GM23248 (cell line): ENCODE data around the gene GPRIN2. TPM values are rescaled to one million over a fixed set of nuclear protein-coding genes. Genes with fewer than 3 reads are reported as not detected.

Source experiments
- DNase-seq: peaks from one replicate; pipeline ENCODE4 v3.0.0-alpha.2; 2015
- H2AFZ ChIP-seq: fragments of 200-600 bp; sonication (generic); 2 replicates; pipeline ENCODE4 v1.6.1; 2016; ENCODE audit warnings: antibody characterized with exemption
- H3F3A ChIP-seq: fragments of 200-600 bp; sonication (generic); 2 replicates; pipeline ENCODE4 v1.6.1; 2016; ENCODE audit warnings: mild to moderate bottlenecking, antibody characterized with exemption, mixed run types; ENCODE audit not compliant: insufficient read depth
- H3K27ac ChIP-seq: fragments of 200-600 bp; sonication (generic); 2 replicates; pipeline ENCODE4 v1.5.1; 2016; ENCODE audit warnings: mild to moderate bottlenecking
- H3K27me3 ChIP-seq: fragments of 200-600 bp; sonication (generic); replicated peaks from 2 replicates; pipeline ENCODE4 v1.6.1; 2016; ENCODE audit warnings: mild to moderate bottlenecking; ENCODE audit not compliant: insufficient read depth
- H3K36me3 ChIP-seq: fragments of 200-600 bp; sonication (generic); 2 replicates; pipeline ENCODE4 v1.6.1; 2016; ENCODE audit warnings: low read depth, mild to moderate bottlenecking
- H3K4me1 ChIP-seq: fragments of 200-600 bp; sonication (generic); 2 replicates; pipeline ENCODE4 v1.6.1; 2016; ENCODE audit warnings: mild to moderate bottlenecking; ENCODE audit not compliant: insufficient read depth
- H3K4me2 ChIP-seq: fragments of 200-600 bp; sonication (generic); one replicate; pipeline ENCODE4 v1.6.1; 2016; ENCODE audit warnings: mild to moderate bottlenecking; ENCODE audit not compliant: unreplicated experiment
- H3K4me3 ChIP-seq: fragments of 200-600 bp; sonication (generic); 2 replicates; pipeline ENCODE4 v1.5.1; 2016; ENCODE audit warnings: mild to moderate bottlenecking
- H3K79me2 ChIP-seq: fragments of 200-600 bp; sonication (generic); 2 replicates; pipeline ENCODE4 v1.6.1; 2016; ENCODE audit warnings: mild to moderate bottlenecking; ENCODE audit not compliant: insufficient read depth
- H3K9ac ChIP-seq: fragments of 200-600 bp; sonication (generic); 2 replicates; pipeline ENCODE4 v1.6.1; 2016; ENCODE audit warnings: mild to moderate bottlenecking
- H3K9me2 ChIP-seq: fragments of 200-600 bp; sonication (generic); 2 replicates; pipeline ENCODE4 v1.6.1; 2016; ENCODE audit warnings: mixed run types, mild to moderate bottlenecking, moderate library complexity; ENCODE audit not compliant: insufficient read depth
- H3K9me3 ChIP-seq: fragments of 200-600 bp; sonication (generic); one replicate; pipeline ENCODE4 v1.6.1; 2017; ENCODE audit warnings: low read depth
- H4K20me1 ChIP-seq: fragments of 200-600 bp; sonication (generic); 2 replicates; pipeline ENCODE4 v1.6.0; 2016; ENCODE audit not compliant: insufficient read depth
- EZH2 ChIP-seq: fragments of 200-600 bp; sonication (generic); IDR thresholded peaks from 2 replicates; pipeline ENCODE4 v1.6.1; 2018; ENCODE audit warnings: antibody characterized with exemption, mild to moderate bottlenecking; ENCODE audit not compliant: insufficient read depth, poor library complexity, severe bottlenecking
- EZH2phosphoT487 ChIP-seq: fragments of 200-600 bp; sonication (generic); IDR thresholded peaks from 2 replicates; pipeline ENCODE4 v1.6.1; 2018; ENCODE audit warnings: antibody characterized with exemption, moderate library complexity, mild to moderate bottlenecking, low read depth; ENCODE audit not compliant: insufficient read depth
- whole genome bisulfite sequencing, 2 experiments: methylation state at CpG; one replicate each; pipeline ENCODE4 v1.1.6; 2015 to 2017; ENCODE audit warnings: low lambda C conversion rate in 2 of 2, low coverage in 1 of 2; ENCODE audit errors: missing lambda C conversion rate in 2 of 2; 5-methylcytosine and 5-hydroxymethylcytosine counted together
- in situ Hi-C: fragments of 300-500 bp; cut with MboI; formaldehyde crosslinking; loops from 2 replicates; pipeline ENCODE4 v1.15.0; 2020
- polyA plus RNA-seq: library from polyadenylated mRNA; unstranded; fragments of >200 nt; fragmentation: Nextera tagmentation; extraction: Ambion mirVana; gene quantifications from 2 replicates; pipeline ENCODE4 v1.2.1, GENCODE V29; 2016
- total RNA-seq: library from RNA; depleted of rRNA; stranded (reverse); fragments of >200 nt; shearing (Covaris generic); gene quantifications from 2 replicates; pipeline ENCODE4 v1.2.3, GENCODE V29; 2014

GPRIN2 gene
- total and polyA plus RNA-seq, 2 experiments from 2014 or later = not detected

- Histone ChIP-seq H3K4me2 (no peak overlapping the region), H3K9me3 (no peaks in the 10 kb centered on the region), H3F3A (no peaks in the 10 kb centered on the region), H3K4me1 (no peaks in the 10 kb centered on the region), H3K27me3 (peaks cover 13% of the 10 kb centered on the region), H3K9ac (no peak overlapping the region), H2AFZ (no peak overlapping the region), H3K4me3 (no peak overlapping the region), H4K20me1 (no peaks in the 10 kb centered on the region), H3K27ac (no peak overlapping the region), H3K79me2 (no peaks in the 10 kb centered on the region), H3K36me3 (no peaks in the 10 kb centered on the region), H3K9me2 (no peaks in the 10 kb centered on the region)
- no peak for TF ChIP-seq EZH2
- no peak for TF ChIP-seq EZH2phosphoT487
- WGBS, 2 experiments = 58 to 62% methylated on average over 11 of the region's 11 CpGs
- in situ Hi-C loops = no loop called here
- no peak for DNase-seq
Measured at GRCh38 chr10:46546591-46547540, 9.6 kb downstream of the GPRIN2 start.

DNA sequence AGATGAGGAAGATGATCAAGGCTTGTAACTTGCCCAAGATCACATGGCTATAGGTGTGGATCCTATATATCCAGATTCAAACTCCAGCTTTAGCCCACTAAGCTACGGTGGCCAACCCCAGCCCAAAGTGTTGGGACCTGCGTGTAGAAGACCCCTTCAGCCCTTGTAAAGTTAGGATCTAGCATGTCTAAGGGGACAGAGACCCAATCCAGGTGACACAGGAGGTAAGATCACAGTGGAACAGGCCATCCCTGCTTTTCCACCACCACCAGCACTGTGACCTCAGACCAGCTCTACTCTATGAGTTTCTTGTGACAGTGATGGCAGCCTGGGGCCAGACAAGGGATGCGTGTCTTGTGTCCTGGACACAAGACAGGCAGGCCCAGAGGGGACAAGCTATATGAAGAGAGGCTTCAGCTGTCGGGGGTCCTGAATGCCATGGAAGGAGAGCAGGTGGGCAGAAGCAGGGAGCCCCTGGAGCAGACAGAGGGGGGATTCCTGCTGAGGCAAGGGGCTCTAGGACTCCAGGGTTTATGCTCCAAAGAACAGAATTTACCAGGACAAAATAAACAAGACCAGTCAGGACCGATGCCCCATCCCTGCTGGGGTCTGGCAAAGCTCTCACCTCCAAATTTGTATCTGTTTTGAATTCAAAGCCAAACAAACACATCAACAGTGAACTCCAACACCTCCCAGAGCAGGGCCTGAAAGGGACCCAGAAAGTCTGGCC is 10.4 kb downstream of the GPRIN2 start:
- WGBS, 2 experiments = 47 to 50% methylated on average over 5 of the region's 5 CpGs
- Histone ChIP-seq H3K27ac (no peak overlapping the region), H4K20me1 (no peaks in the 10 kb centered on the region), H3K9ac (no peak overlapping the region), H3F3A (no peaks in the 10 kb centered on the region), H2AFZ (no peak overlapping the region), H3K36me3 (no peaks in the 10 kb centered on the region), H3K79me2 (no peaks in the 10 kb centered on the region), H3K4me1 (no peaks in the 10 kb centered on the region), H3K9me3 (no peaks in the 10 kb centered on the region), H3K4me3 (no peak overlapping the region), H3K4me2 (no peak overlapping the region), H3K27me3 (peaks cover 12% of the 10 kb centered on the region), H3K9me2 (no peaks in the 10 kb centered on the region)
- in situ Hi-C loops = no loop called here
- DNase-seq = no peak
- TF ChIP-seq EZH2 = no peak
- TF ChIP-seq EZH2phosphoT487 = no peak

DNA sequence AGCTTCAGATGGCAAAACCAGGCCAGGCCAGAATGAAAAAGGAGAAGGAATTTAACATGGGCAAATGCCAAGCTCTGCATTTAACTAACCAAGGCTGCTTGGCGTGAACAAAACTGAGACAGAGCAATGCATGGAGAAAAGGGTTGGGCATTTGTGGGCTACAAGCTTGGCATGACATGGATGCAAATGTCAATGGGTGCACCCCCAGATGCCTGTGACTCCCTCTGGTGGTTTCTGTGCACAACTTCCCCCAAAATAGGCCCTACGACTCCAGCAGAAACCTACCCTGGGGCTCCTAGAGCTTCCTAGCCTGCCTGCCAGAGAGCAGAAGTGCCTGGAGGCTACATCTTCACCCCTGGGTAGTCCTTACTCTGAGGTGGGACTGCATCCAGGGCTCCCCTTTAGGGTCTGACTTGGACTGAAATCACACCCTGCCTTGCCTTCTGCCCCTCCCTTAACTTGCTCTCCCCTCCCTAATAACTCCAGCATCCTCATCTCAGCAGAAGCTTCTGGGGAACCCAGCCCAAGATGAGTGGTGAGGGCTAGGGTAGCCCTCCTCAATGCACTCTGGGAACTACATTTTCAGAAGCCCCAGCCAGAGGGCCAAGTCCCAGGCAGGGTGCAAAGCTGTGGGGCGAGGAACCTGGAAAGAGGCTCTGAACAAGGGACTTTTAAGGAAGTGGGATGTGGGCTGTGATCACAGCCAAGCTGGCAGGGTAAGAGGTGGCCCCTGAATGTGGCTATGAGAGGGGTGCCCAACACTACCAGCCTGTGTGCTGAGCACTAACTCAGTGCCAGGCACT is 11.3 kb downstream of the GPRIN2 start:
- Histone ChIP-seq H3K36me3 (no peaks in the 10 kb centered on the region), H3K27me3 (peaks cover 12% of the 10 kb centered on the region), H3F3A (no peaks in the 10 kb centered on the region), H3K9ac (no peak overlapping the region), H2AFZ (no peak overlapping the region), H3K4me3 (no peak overlapping the region), H3K79me2 (no peaks in the 10 kb centered on the region), H4K20me1 (no peaks in the 10 kb centered on the region), H3K27ac (no peak overlapping the region), H3K9me3 (no peaks in the 10 kb centered on the region), H3K4me1 (0 out of 2 replicates have a peak, but pooled peaks cover 1% of the 10 kb centered on the region), H3K4me2 (no peak overlapping the region), H3K9me2 (no peaks in the 10 kb centered on the region)
- in situ Hi-C loops = no loop called here
- peak; percentile 57 for DNase-seq
- TF ChIP-seq EZH2phosphoT487 (no peak), EZH2 (no peak)
- WGBS, 2 experiments = 60 to 64% methylated on average over 3 of the region's 3 CpGs
